NOMO-1 (cell line): ENCODE measurements around the gene DNAH10.

ENCODE experiments used
- DNase-seq, 2 experiments: peaks; one replicate each; lab custom pipeline; 2025; ENCODE audit not compliant: unreplicated experiment in 2 of 2; lab: John Stamatoyannopoulos, UW

Gene DNAH10

GRCh38 chr12:123873793-123874192, 111.7 kb downstream of the DNAH10 start:
- DNase-seq = no peak

- DNase-seq = peak; percentile 53 to 62
These were observed 115.9 kb downstream of the DNAH10 start for GRCh38 chr12:123877968-123878367.

GRCh38 chr12:123879101-123879500, 117.0 kb downstream of the DNAH10 start:
- no peak for DNase-seq

- DNase-seq = no peak
These were observed 117.6 kb downstream of the DNAH10 start for GRCh38 chr12:123879691-123880090.

GRCh38 chr12:123882161-123882705, 120.1 kb downstream of the DNAH10 start:
- DNase-seq = no peak

GRCh38 chr12:123886258-123886657, 124.2 kb downstream of the DNAH10 start:
- DNase-seq = no peak

- DNase-seq = no peak
These were observed 125.0 kb downstream of the DNAH10 start for GRCh38 chr12:123886931-123887582.

GRCh38 chr12:123888989-123889388, 126.9 kb downstream of the DNAH10 start:
- DNase-seq = peak; percentile 48 to 57

- no peak for DNase-seq
These were observed 127.9 kb downstream of the DNAH10 start for GRCh38 chr12:123889848-123890535.

GRCh38 chr12:123890536-123890902, 128.4 kb downstream of the DNAH10 start:
- DNase-seq = no peak

- DNase-seq = no peak
These were observed 128.9 kb downstream of the DNAH10 start for GRCh38 chr12:123891011-123891410.

- no peak for DNase-seq
These were observed 129.5 kb downstream of the DNAH10 start for GRCh38 chr12:123891516-123892179.

GRCh38 chr12:123892180-123892559, 130.1 kb downstream of the DNAH10 start:
- DNase-seq = no peak

- no peak for DNase-seq
These were observed 130.8 kb downstream of the DNAH10 start for GRCh38 chr12:123892853-123893252.

GRCh38 chr12:123893276-123893675, 131.2 kb downstream of the DNAH10 start:
- no peak for DNase-seq

GRCh38 chr12:123894823-123895345, 132.8 kb downstream of the DNAH10 start:
- no peak for DNase-seq

GRCh38 chr12:123895451-123895850, 133.3 kb downstream of the DNAH10 start:
- no peak for DNase-seq

- DNase-seq = no peak
These were observed 134.7 kb downstream of the DNAH10 start for GRCh38 chr12:123896767-123897166.

- no peak for DNase-seq
These were observed 135.1 kb downstream of the DNAH10 start for GRCh38 chr12:123897221-123897620.

- no peak for DNase-seq
These were observed 136.6 kb downstream of the DNAH10 start for GRCh38 chr12:123898673-123899072.

GRCh38 chr12:123899368-123899767, 137.3 kb downstream of the DNAH10 start:
- DNase-seq = no peak
